ENCODE measurements around the gene AUTS2. TPM values are rescaled to one million over a fixed set of nuclear protein-coding genes. Genes with fewer than 3 reads are reported as not detected.

AUTS2 gene
- total and polyA plus RNA-seq, 10 of the 15 experiments (the other 5 are each of a cell fraction or from before 2014, with no cell fraction given), result 6.4 to 55.6 (median 21.6) TPM

DNA sequence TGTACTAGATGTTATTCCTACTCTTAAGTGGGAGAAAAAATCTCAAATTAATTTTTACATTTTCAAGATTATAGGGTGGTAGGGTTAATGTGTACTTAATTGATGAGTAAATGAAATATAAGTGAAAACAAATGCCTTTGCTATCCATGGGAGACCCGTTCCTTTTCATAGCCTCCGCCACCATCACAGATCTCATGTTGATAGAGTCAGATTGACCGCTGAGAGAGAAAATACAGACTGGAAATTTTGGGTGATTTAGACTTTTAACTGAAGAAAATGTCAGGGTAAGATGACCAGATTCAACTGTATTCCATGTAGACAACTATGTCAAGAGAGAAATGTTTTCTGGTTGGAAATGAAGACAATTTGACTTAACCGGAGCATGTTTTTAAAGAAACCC, 446.2 kb downstream of the AUTS2 start:
- no peak overlapping the region for H3K27ac ChIP-seq (ENCODE audit: control insufficient read depth, insufficient read depth)
- ChIA-PET RAD21 (ENCODE audit: unreplicated experiment) (interaction anchor here (0.6 kb wide), 1 partner anchor 33 kb away, joined by 3 read pairs; no protein-coding TSS in a partner anchor), CTCF (interaction anchor here (1.1 kb wide), 1 partner anchor 9 kb away, joined by 3 read pairs; no protein-coding TSS in a partner anchor), POLR2A (no interaction called here), SMC1A (ENCODE audit: uncharacterized antibody, unreplicated experiment) (interaction anchor here (1.0 to 2.7 kb wide), 3 partner anchors 14 to 443 kb away, joined by 3 to 13 read pairs (median 4); no protein-coding TSS in a partner anchor)
- H3K79me2 ChIP-seq (ENCODE audit: control insufficient read depth, insufficient read depth, low read length), result no peaks in the 10 kb centered on the region
- DNase-seq (ENCODE audit: low read depth, low spot score), result no peak
- no TSS peak for BruUV-seq (replicated peaks)
- H4K20me1 ChIP-seq (ENCODE audit: control insufficient read depth, insufficient read depth), result no peaks in the 10 kb centered on the region
- H3K36me3 ChIP-seq (ENCODE audit: control insufficient read depth in 2 of 2, insufficient read depth in 2 of 2, low read length in 1 of 2), result no peaks in the 10 kb centered on the region
- H3K4me2 ChIP-seq (ENCODE audit: control insufficient read depth, insufficient read depth), result no peak overlapping the region
- no peaks in the 10 kb centered on the region for H3K9me3 ChIP-seq (replicated peaks; ENCODE audit: control insufficient read depth, insufficient read depth, low read length)
- 85% methylated on average over 4 of the region's 4 CpGs for WGBS (ENCODE audit: insufficient coverage, insufficient replicate concordance, low lambda C conversion rate, missing lambda C conversion rate)
- intact Hi-C loops (cut with micrococcal nuclease; ENCODE audit: unreplicated experiment), result loop anchor here (5.0 to 10.0 kb wide), 3 partner anchors 118 to 653 kb away; no protein-coding TSS in a partner anchor
- H3K4me1 ChIP-seq (ENCODE audit: control insufficient read depth, insufficient read depth, low read length), result no peaks in the 10 kb centered on the region
- no peak for ATAC-seq
- H2AFZ ChIP-seq (ENCODE audit: control insufficient read depth, low read depth, low read length), result no peak overlapping the region
- H3K4me3 ChIP-seq, result no peak overlapping the region
- in situ Hi-C loops (cut with MboI), result no loop called here
- no peak for FAIRE-seq
- no peak overlapping the region for H3K9ac ChIP-seq (ENCODE audit: control insufficient read depth, insufficient read depth, low read length)
- no peaks in the 10 kb centered on the region for H3K27me3 ChIP-seq (replicated peaks in 1 of 2; ENCODE audit: control insufficient read depth in 2 of 2, insufficient read depth in 2 of 2, low read length in 1 of 2)
- TF ChIP-seq ZNF207 (IDR thresholded peaks at IDR 0.05; ENCODE audit: borderline replicate concordance), result no peak
- no peak for TF ChIP-seq MEF2A (IDR thresholded peaks at IDR 0.05; ENCODE audit: insufficient read depth, low read depth, low read length)
- TF ChIP-seq SRF (IDR thresholded peaks at IDR 0.05; ENCODE audit: low read depth in 2 of 2, low read length in 2 of 2), result no peak
- no peak for TF ChIP-seq SUZ12 (IDR thresholded peaks at IDR 0.05; ENCODE audit: unreplicated experiment)
- TF ChIP-seq GATAD2B (conservative IDR thresholded peaks at IDR 0.05; ENCODE audit: low read depth), result no peak
- TF ChIP-seq POLR2AphosphoS5 (IDR thresholded peaks at IDR 0.05; ENCODE audit: low read length), result no peak
- no peak for TF ChIP-seq ASH2L (IDR thresholded peaks at IDR 0.05; ENCODE audit: borderline replicate concordance, low read depth)
- TF ChIP-seq, protein P1, sequence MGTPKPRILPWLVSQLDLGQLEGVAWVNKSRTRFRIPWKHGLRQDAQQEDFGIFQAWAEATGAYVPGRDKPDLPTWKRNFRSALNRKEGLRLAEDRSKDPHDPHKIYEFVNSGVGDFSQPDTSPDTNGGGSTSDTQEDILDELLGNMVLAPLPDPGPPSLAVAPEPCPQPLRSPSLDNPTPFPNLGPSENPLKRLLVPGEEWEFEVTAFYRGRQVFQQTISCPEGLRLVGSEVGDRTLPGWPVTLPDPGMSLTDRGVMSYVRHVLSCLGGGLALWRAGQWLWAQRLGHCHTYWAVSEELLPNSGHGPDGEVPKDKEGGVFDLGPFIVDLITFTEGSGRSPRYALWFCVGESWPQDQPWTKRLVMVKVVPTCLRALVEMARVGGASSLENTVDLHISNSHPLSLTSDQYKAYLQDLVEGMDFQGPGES (IDR thresholded peaks at IDR 0.05), result no peak
- TF ChIP-seq, protein P2, sequence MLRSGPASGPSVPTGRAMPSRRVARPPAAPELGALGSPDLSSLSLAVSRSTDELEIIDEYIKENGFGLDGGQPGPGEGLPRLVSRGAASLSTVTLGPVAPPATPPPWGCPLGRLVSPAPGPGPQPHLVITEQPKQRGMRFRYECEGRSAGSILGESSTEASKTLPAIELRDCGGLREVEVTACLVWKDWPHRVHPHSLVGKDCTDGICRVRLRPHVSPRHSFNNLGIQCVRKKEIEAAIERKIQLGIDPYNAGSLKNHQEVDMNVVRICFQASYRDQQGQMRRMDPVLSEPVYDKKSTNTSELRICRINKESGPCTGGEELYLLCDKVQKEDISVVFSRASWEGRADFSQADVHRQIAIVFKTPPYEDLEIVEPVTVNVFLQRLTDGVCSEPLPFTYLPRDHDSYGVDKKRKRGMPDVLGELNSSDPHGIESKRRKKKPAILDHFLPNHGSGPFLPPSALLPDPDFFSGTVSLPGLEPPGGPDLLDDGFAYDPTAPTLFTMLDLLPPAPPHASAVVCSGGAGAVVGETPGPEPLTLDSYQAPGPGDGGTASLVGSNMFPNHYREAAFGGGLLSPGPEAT (IDR thresholded peaks at IDR 0.05; ENCODE audit: low read depth), result no peak

Measured in GM12878 (cell line).